Activated gamma-delta T cell (primary cell): ENCODE results near the gene POM121.
"Not testable (repeated sequence)": the region's sequence is repeated elsewhere in the genome, so short reads cannot be mapped to it uniquely, and the experiment has no call there.

Experiments used
- DNase-seq: peaks from one replicate; lab custom pipeline; 2025; lab: John Stamatoyannopoulos, UW

The POM121 gene

GRCh38 chr7:72949686-72950085 lies 24.8 kb downstream of the POM121 start:
- not testable (repeated sequence) for DNase-seq

- not testable (repeated sequence) for DNase-seq
Measured at GRCh38 chr7:72950432-72950831, 25.5 kb downstream of the POM121 start.

GRCh38 chr7:72953901-72954562 lies 29.1 kb downstream of the POM121 start:
- not testable (repeated sequence) for DNase-seq

- DNase-seq, result not testable (repeated sequence)
Measured at GRCh38 chr7:72954563-72955198, 29.8 kb downstream of the POM121 start.

GRCh38 chr7:72960029-72960428 lies 35.1 kb downstream of the POM121 start:
- not testable (repeated sequence) for DNase-seq

- DNase-seq, result not testable (repeated sequence)
Measured at GRCh38 chr7:72960626-72961345, 35.9 kb downstream of the POM121 start.

- not testable (repeated sequence) for DNase-seq
Measured at GRCh38 chr7:72961346-72961650, 36.4 kb downstream of the POM121 start.

- not testable (repeated sequence) for DNase-seq
Measured at GRCh38 chr7:72963056-72963455, 38.2 kb downstream of the POM121 start.

- DNase-seq, result not testable (repeated sequence)
Measured at GRCh38 chr7:72965186-72965975, 40.5 kb downstream of the POM121 start.

GRCh38 chr7:72966892-72967291 lies 42.0 kb downstream of the POM121 start:
- not testable (repeated sequence) for DNase-seq

GRCh38 chr7:72968980-72969516 lies 44.2 kb downstream of the POM121 start, which contains the start of gene TRIM74:
TSS of gene TRIM74 (minus strand) at chr7:72969466. CDS start at chr7:72966157, 3,309 bp downstream.
- not testable (repeated sequence) for DNase-seq

- not testable (repeated sequence) for DNase-seq
Measured at GRCh38 chr7:72969688-72970087, 44.8 kb downstream of the POM121 start.

GRCh38 chr7:72971505-72971904 lies 46.6 kb downstream of the POM121 start:
- not testable (repeated sequence) for DNase-seq

GRCh38 chr7:72974781-72975180 lies 49.9 kb downstream of the POM121 start:
- not testable (repeated sequence) for DNase-seq

GRCh38 chr7:72975656-72976286 lies 50.9 kb downstream of the POM121 start:
- DNase-seq, result not testable (repeated sequence)

- not testable (repeated sequence) for DNase-seq
Measured at GRCh38 chr7:72976434-72976833, 51.5 kb downstream of the POM121 start.

- DNase-seq, result not testable (repeated sequence)
Measured at GRCh38 chr7:72980382-72980781, 55.5 kb downstream of the POM121 start.

- not testable (repeated sequence) for DNase-seq
Measured at GRCh38 chr7:72982084-72982483, 57.2 kb downstream of the POM121 start.

GRCh38 chr7:72990146-72990913 lies 65.4 kb downstream of the POM121 start:
- DNase-seq, result not testable (repeated sequence)

GRCh38 chr7:72995484-72995883 lies 70.6 kb downstream of the POM121 start:
- DNase-seq, result not testable (repeated sequence)
